Measurements from ENCODE around the gene MSI2. TPM values are rescaled to one million over a fixed set of nuclear protein-coding genes. Genes with fewer than 3 reads are reported as not detected.

The MSI2 gene
- total and polyA plus RNA-seq, 2 donors (not counting 1 experiment from before 2014, with no cell fraction given) = 16.1 to 196 TPM

DNA sequence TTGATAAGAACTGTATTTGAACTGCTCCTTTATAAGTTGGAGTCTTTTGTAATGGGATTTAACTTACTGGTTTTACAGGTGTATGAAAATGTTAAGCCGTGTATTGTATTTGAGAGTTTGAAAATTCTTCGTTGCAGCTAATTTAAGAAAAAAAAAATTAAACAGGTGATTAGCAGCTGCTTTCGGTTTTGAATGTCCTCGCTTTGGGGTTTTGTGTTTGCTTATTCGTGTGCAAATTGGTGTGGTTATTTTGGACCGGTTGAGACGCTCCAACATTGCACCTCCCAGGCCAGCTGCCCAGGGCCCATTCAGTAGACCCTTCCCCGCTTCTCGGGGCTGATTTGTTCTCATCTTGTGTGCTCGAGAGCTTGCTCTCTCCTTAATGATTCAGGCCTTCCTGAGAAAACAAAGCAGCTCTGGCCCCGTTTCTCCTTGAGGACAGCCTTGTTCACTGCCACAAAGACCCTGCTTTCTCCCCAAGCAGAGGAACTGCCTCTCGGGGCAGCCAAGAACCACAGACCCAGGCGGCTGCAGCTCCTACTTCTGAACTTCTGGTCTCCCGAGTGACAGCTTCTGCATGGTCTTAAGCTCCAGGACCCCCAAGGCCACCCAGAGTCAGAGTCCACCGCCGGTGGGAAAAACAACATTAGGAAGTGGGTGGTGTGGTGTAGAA, 100.5 kb downstream of the MSI2 start:
- Histone ChIP-seq H3K4me2 (replicated peaks; ENCODE audit: low read depth, low read length, poor library complexity, severe bottlenecking) (peak overlapping the region; percentile 82), H3K4me3 (ENCODE audit: control extremely low read depth in 1 of 5, extremely low read depth in 1 of 5, insufficient read depth in 1 of 5, low read depth in 2 of 5, low read length in 4 of 5) (peak overlapping the region in 4 of 5 experiments; percentile 14 to 52 (median 26)), H2AFZ (ENCODE audit: insufficient read depth, low read depth, low read length, poor library complexity, severe bottlenecking) (peak overlapping the region; percentile 25), H3K27me3 (replicated peaks in 1 of 4; ENCODE audit: control extremely low read depth in 1 of 4, control insufficient read depth in 3 of 4, insufficient read depth in 4 of 4, low read length in 3 of 4) (no peaks in the 10 kb centered on the region), H3K9ac (ENCODE audit: low read length) (peak overlapping the region; percentile 59), H3K4me1 (ENCODE audit: control insufficient read depth in 2 of 2, insufficient read depth in 2 of 2, low read length in 2 of 2) (peaks cover 40 to 44% of the 10 kb centered on the region in 2 donors), H3K36me3 (replicated peaks in 1 of 2; ENCODE audit: control extremely low read depth in 1 of 2, control insufficient read depth in 1 of 2, extremely low read depth in 1 of 2, insufficient read depth in 2 of 2, low read length in 1 of 2) (peaks cover 2 to 5% of the 10 kb centered on the region in 2 experiments), H3K79me2 (ENCODE audit: control insufficient read depth, insufficient read depth, low read length) (peaks cover 67% of the 10 kb centered on the region), H4K20me1 (ENCODE audit: control insufficient read depth, insufficient read depth, low read length, poor library complexity, severe bottlenecking) (peaks cover 50% of the 10 kb centered on the region), H3K27ac (ENCODE audit: low read length in 2 of 2) (peak overlapping the region; percentile 43 to 59), H3K9me3 (ENCODE audit: control extremely low read depth in 1 of 3, control insufficient read depth in 2 of 3, insufficient read depth in 1 of 3, low read length in 2 of 3) (no peaks in the 10 kb centered on the region)
- peaks cover 53% of the 10 kb centered on the region for H3K4me1 Mint-ChIP-seq
- ATAC-seq (ENCODE audit: low read depth) = peak; percentile 44
- peak overlapping the region; percentile 78 for H3K27ac Mint-ChIP-seq
- 1% methylated on average over 14 of the region's 16 CpGs for WGBS (ENCODE audit: insufficient coverage)
- peak; percentile 38 for DNase-seq
- TF ChIP-seq, protein P1, sequence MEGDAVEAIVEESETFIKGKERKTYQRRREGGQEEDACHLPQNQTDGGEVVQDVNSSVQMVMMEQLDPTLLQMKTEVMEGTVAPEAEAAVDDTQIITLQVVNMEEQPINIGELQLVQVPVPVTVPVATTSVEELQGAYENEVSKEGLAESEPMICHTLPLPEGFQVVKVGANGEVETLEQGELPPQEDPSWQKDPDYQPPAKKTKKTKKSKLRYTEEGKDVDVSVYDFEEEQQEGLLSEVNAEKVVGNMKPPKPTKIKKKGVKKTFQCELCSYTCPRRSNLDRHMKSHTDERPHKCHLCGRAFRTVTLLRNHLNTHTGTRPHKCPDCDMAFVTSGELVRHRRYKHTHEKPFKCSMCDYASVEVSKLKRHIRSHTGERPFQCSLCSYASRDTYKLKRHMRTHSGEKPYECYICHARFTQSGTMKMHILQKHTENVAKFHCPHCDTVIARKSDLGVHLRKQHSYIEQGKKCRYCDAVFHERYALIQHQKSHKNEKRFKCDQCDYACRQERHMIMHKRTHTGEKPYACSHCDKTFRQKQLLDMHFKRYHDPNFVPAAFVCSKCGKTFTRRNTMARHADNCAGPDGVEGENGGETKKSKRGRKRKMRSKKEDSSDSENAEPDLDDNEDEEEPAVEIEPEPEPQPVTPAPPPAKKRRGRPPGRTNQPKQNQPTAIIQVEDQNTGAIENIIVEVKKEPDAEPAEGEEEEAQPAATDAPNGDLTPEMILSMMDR (IDR thresholded peaks at IDR 0.05) = no peak
- no peak for TF ChIP-seq EZH2 (IDR thresholded peaks at IDR 0.05; ENCODE audit: borderline replicate concordance, insufficient read depth, low read depth, low read length, poor library complexity, severe bottlenecking)
- peak overlapping the region; percentile 84 for H3K4me3 Mint-ChIP-seq
- POLR2A ChIA-PET = interaction anchor here (0.6 kb wide), 1 partner anchor 105 kb away, joined by 3 read pairs; no protein-coding TSS in a partner anchor
- H3K9me3 Mint-ChIP-seq (ENCODE audit: insufficient read depth) = no peaks in the 10 kb centered on the region
- no peaks in the 10 kb centered on the region for H3K27me3 Mint-ChIP-seq
- CTCF ChIA-PET = interaction anchor here (0.6 to 2.2 kb wide), 6 partner anchors 63 to 410 kb away, joined by 3 to 15 read pairs (median 4); no protein-coding TSS in a partner anchor
- intact Hi-C loops (cut with micrococcal nuclease) = loop anchor here (5.0 kb wide), 1 partner anchor 100 kb away; the partner anchor contains the start of gene MSI2

- TF ChIP-seq EZH2 (IDR thresholded peaks at IDR 0.05; ENCODE audit: borderline replicate concordance, insufficient read depth, low read depth, low read length, poor library complexity, severe bottlenecking) = no peak
- TF ChIP-seq, protein P1 (IDR thresholded peaks at IDR 0.05) = no peak
- ATAC-seq (ENCODE audit: low read depth) (no peak), DNase-seq (peak; percentile 29)
- no peaks in the 10 kb centered on the region for H3K9me3 Mint-ChIP-seq (ENCODE audit: insufficient read depth)
- Histone ChIP-seq H3K79me2 (ENCODE audit: control insufficient read depth, insufficient read depth, low read length) (peaks cover 72% of the 10 kb centered on the region), H3K4me2 (replicated peaks; ENCODE audit: low read depth, low read length, poor library complexity, severe bottlenecking) (peak overlapping the region; percentile 82), H4K20me1 (ENCODE audit: control insufficient read depth, insufficient read depth, low read length, poor library complexity, severe bottlenecking) (peaks cover 50% of the 10 kb centered on the region), H3K27ac (ENCODE audit: low read length in 2 of 2) (peak overlapping the region; percentile 43 to 59), H3K36me3 (replicated peaks in 1 of 2; ENCODE audit: control extremely low read depth in 1 of 2, control insufficient read depth in 1 of 2, extremely low read depth in 1 of 2, insufficient read depth in 2 of 2, low read length in 1 of 2) (peaks cover 0 to 2% of the 10 kb centered on the region in 2 experiments), H3K4me1 (ENCODE audit: control insufficient read depth in 2 of 2, insufficient read depth in 2 of 2, low read length in 2 of 2) (peaks cover 40 to 44% of the 10 kb centered on the region in 2 donors), H2AFZ (ENCODE audit: insufficient read depth, low read depth, low read length, poor library complexity, severe bottlenecking) (peak overlapping the region; percentile 25), H3K9me3 (ENCODE audit: control extremely low read depth in 1 of 3, control insufficient read depth in 2 of 3, insufficient read depth in 1 of 3, low read length in 2 of 3) (no peaks in the 10 kb centered on the region), H3K4me3 (ENCODE audit: control extremely low read depth in 1 of 5, extremely low read depth in 1 of 5, insufficient read depth in 1 of 5, low read depth in 2 of 5, low read length in 4 of 5) (peak overlapping the region in 4 of 5 experiments; percentile 14 to 52 (median 26)), H3K27me3 (replicated peaks in 1 of 4; ENCODE audit: control extremely low read depth in 1 of 4, control insufficient read depth in 3 of 4, insufficient read depth in 4 of 4, low read length in 3 of 4) (no peaks in the 10 kb centered on the region), H3K9ac (ENCODE audit: low read length) (peak overlapping the region; percentile 59)
- H3K27me3 Mint-ChIP-seq = no peaks in the 10 kb centered on the region
- intact Hi-C loops (cut with micrococcal nuclease) = loop anchor here (5.0 kb wide), 1 partner anchor 100 kb away; the partner anchor contains the start of gene MSI2
- CTCF ChIA-PET = interaction anchor here (0.6 to 2.2 kb wide), 5 partner anchors 114 to 410 kb away, joined by 3 to 15 read pairs (median 4); no protein-coding TSS in a partner anchor
- H3K27ac Mint-ChIP-seq = peak overlapping the region; percentile 78
- H3K4me1 Mint-ChIP-seq = peaks cover 53% of the 10 kb centered on the region
- POLR2A ChIA-PET = interaction anchor here (0.6 kb wide), 3 partner anchors 28 to 182 kb away, joined by 3 to 5 read pairs (median 3); no protein-coding TSS in a partner anchor
- 22% methylated on average over 9 of the region's 11 CpGs for WGBS (ENCODE audit: insufficient coverage)
- H3K4me3 Mint-ChIP-seq = peak overlapping the region; percentile 84
Measured at GRCh38 chr17:57357392-57357784, 101.1 kb downstream of the MSI2 start.

All from B cell (primary cell).